H9 (cell line): ENCODE results near the gene VASP. TPM values are rescaled to one million over a fixed set of nuclear protein-coding genes. Genes with fewer than 3 reads are reported as not detected.

Experiments used
- DNase-seq: peaks from one replicate; pipeline ENCODE4 v3.0.0-alpha.2; 2017
- H2AFZ ChIP-seq: one replicate; pipeline ENCODE4 v1.6.1; 2013; ENCODE audit warnings: mild to moderate bottlenecking, low read length, control low read depth, moderate library complexity
- H2AK5ac ChIP-seq: 2 replicates; pipeline ENCODE4 v1.6.1; 2013; ENCODE audit warnings: low read length, control low read depth, mixed read lengths; ENCODE audit not compliant: insufficient read length
- H2BK120ac ChIP-seq: one replicate; pipeline ENCODE4 v1.6.1; 2013; ENCODE audit warnings: low read depth, mild to moderate bottlenecking, low read length, control low read depth, inconsistent platforms; ENCODE audit not compliant: poor library complexity, severe bottlenecking
- H2BK12ac ChIP-seq: 2 replicates; pipeline ENCODE4 v1.6.1; 2013; ENCODE audit warnings: low read length, control low read depth, mixed read lengths, low read depth; ENCODE audit not compliant: insufficient read length
- H2BK15ac ChIP-seq: 2 replicates; pipeline ENCODE4 v1.6.1; 2013; ENCODE audit warnings: low read depth, low read length, control low read depth
- H2BK20ac ChIP-seq: one replicate; pipeline ENCODE4 v1.6.1; 2013; ENCODE audit warnings: low read depth, mild to moderate bottlenecking, low read length, control low read depth, inconsistent platforms; ENCODE audit not compliant: poor library complexity, severe bottlenecking
- H2BK5ac ChIP-seq: 2 replicates; pipeline ENCODE4 v1.6.1; 2013; ENCODE audit warnings: low read length, control low read depth, mixed read lengths; ENCODE audit not compliant: insufficient read length
- H3K14ac ChIP-seq: 2 replicates; pipeline ENCODE4 v1.6.1; 2013; ENCODE audit warnings: low read length, control low read depth; ENCODE audit not compliant: insufficient read depth
- H3K18ac ChIP-seq: 2 replicates; pipeline ENCODE4 v1.6.1; 2013; ENCODE audit warnings: low read depth, mild to moderate bottlenecking, mixed read lengths, low read length, control low read depth; ENCODE audit not compliant: insufficient read length
- H3K23ac ChIP-seq: 2 replicates; pipeline ENCODE4 v1.6.1; 2013; ENCODE audit warnings: low read length, control low read depth, mixed read lengths, low read depth; ENCODE audit not compliant: insufficient read length
- H3K23me2 ChIP-seq: 2 replicates; pipeline ENCODE4 v1.6.1; 2013; ENCODE audit warnings: low read depth, mild to moderate bottlenecking, mixed read lengths, low read length, control low read depth; ENCODE audit not compliant: insufficient read length, poor library complexity, severe bottlenecking
- H3K27ac ChIP-seq: 2 replicates; pipeline ENCODE4 v1.5.1; 2013; ENCODE audit warnings: low read length, control low read depth, mixed read lengths, low read depth; ENCODE audit not compliant: insufficient read length
- H3K27me3 ChIP-seq: 2 replicates; pipeline ENCODE4 v1.6.1; 2013; ENCODE audit warnings: low read length, control low read depth, inconsistent platforms; ENCODE audit not compliant: insufficient read depth
- H3K4ac ChIP-seq: 2 replicates; pipeline ENCODE4 v1.6.1; 2013; ENCODE audit warnings: low read depth, mild to moderate bottlenecking, control low read depth, inconsistent platforms, low read length, moderate library complexity
- H3K4me1 ChIP-seq: 2 replicates; pipeline ENCODE4 v1.6.1; 2013; ENCODE audit warnings: low read length, control low read depth, inconsistent platforms; ENCODE audit not compliant: insufficient read depth
- H3K4me2 ChIP-seq: 2 replicates; pipeline ENCODE4 v1.6.1; 2013; ENCODE audit warnings: low read length, control low read depth, mixed read lengths; ENCODE audit not compliant: insufficient read length, insufficient read depth
- H3K56ac ChIP-seq: 2 replicates; pipeline ENCODE4 v1.6.1; 2013; ENCODE audit warnings: low read depth, mild to moderate bottlenecking, mixed read lengths, low read length, control low read depth; ENCODE audit not compliant: insufficient read length
- H3K79me1 ChIP-seq: 2 replicates; pipeline ENCODE4 v1.6.1; 2013; ENCODE audit warnings: low read depth, mild to moderate bottlenecking, moderate library complexity, low read length, control low read depth, inconsistent platforms; ENCODE audit not compliant: insufficient read depth, poor library complexity, severe bottlenecking
- H3K79me2 ChIP-seq: 2 replicates; pipeline ENCODE4 v1.6.1; 2013; ENCODE audit warnings: low read length, control low read depth, inconsistent platforms; ENCODE audit not compliant: insufficient read depth
- H3K9ac ChIP-seq: 2 replicates; pipeline ENCODE4 v1.6.1; 2013; ENCODE audit warnings: low read length, control low read depth, mixed read lengths; ENCODE audit not compliant: insufficient read length; ENCODE audit errors: extremely low read depth
- H3K9me3 ChIP-seq: one replicate; pipeline ENCODE4 v1.6.1; 2013; ENCODE audit warnings: low read depth, low read length, inconsistent platforms; ENCODE audit not compliant: control insufficient read depth
- H3T11ph ChIP-seq: one replicate; pipeline ENCODE4 v1.6.1; 2013; ENCODE audit warnings: mild to moderate bottlenecking, low read length, control low read depth, inconsistent platforms
- H4K20me1 ChIP-seq: one replicate; pipeline ENCODE4 v1.6.1; 2013; ENCODE audit not compliant: control insufficient read depth, insufficient read length, insufficient read depth
- H4K5ac ChIP-seq: 2 replicates; pipeline ENCODE4 v1.6.1; 2013; ENCODE audit warnings: low read depth, mild to moderate bottlenecking, mixed read lengths, low read length, control low read depth; ENCODE audit not compliant: insufficient read length
- H4K8ac ChIP-seq: replicated peaks from 2 replicates; pipeline ENCODE4 v1.6.1; 2013; ENCODE audit warnings: low read length, control low read depth, mixed read lengths, low read depth; ENCODE audit not compliant: insufficient read length
- H4K91ac ChIP-seq: 2 replicates; pipeline ENCODE4 v1.6.1; 2013; ENCODE audit warnings: low read depth, mild to moderate bottlenecking, moderate library complexity, mixed read lengths, low read length, control low read depth; ENCODE audit not compliant: insufficient read length
- H3K27ac Mint-ChIP-seq, 3 experiments: 2 replicates in 2 of 3; 3 replicates in 1 of 3; pipeline ENCODE4 v1.8.0; 2020 to 2021; ENCODE audit warnings: mixed read lengths in 3 of 3, mild to moderate bottlenecking in 1 of 3, moderate library complexity in 1 of 3
- H3K27me3 Mint-ChIP-seq: 2 replicates; pipeline ENCODE4 v1.8.0; 2021; ENCODE audit warnings: low read depth, mild to moderate bottlenecking, moderate library complexity, mixed read lengths
- H3K36me3 Mint-ChIP-seq, 3 experiments: 2 replicates in 2 of 3; 3 replicates in 1 of 3; pipeline ENCODE4 v1.8.0; 2020 to 2021; ENCODE audit warnings: low read depth in 3 of 3, mixed read lengths in 3 of 3; ENCODE audit not compliant: insufficient read depth in 1 of 3
- H3K4me1 Mint-ChIP-seq, 2 experiments: 2 replicates each; pipeline ENCODE4 v1.8.0; 2020; ENCODE audit warnings: mixed read lengths in 2 of 2
- H3K4me3 Mint-ChIP-seq, 2 experiments: 2 replicates in 1 of 2; 3 replicates in 1 of 2; pipeline ENCODE4 v1.8.0; 2020 to 2021; ENCODE audit warnings: mild to moderate bottlenecking in 2 of 2, mixed read lengths in 2 of 2, moderate library complexity in 1 of 2
- H3K9me3 Mint-ChIP-seq, 2 experiments: 2 replicates in 1 of 2; 3 replicates in 1 of 2; pipeline ENCODE4 v1.8.0; 2020; ENCODE audit warnings: mild to moderate bottlenecking in 2 of 2, mixed read lengths in 2 of 2, moderate library complexity in 1 of 2
- CTCF ChIP-seq: fragments of 200-600 bp; sonication (generic); conservative IDR thresholded peaks from 3 replicates; pipeline ENCODE4 v1.8.0; 2021; ENCODE audit warnings: antibody characterized with exemption, mild to moderate bottlenecking
- WGBS: extraction: QIAGEN DNeasy Blood & Tissue Kit; methylation state at CpG from one replicate; pipeline ENCODE4 v1.1.7; 2013; ENCODE audit warnings: missing lambda C conversion rate, low lambda C conversion rate, mixed read lengths; ENCODE audit not compliant: insufficient read length; ENCODE audit errors: extremely low coverage; 5-methylcytosine and 5-hydroxymethylcytosine counted together
- total RNA-seq: library from RNA; stranded (reverse); gene quantifications from 2 replicates; pipeline ENCODE4 v1.2.1, GENCODE V29; 2021

VASP gene
- total RNA-seq, 1 experiment from 2014 or later: 157 TPM

DNA sequence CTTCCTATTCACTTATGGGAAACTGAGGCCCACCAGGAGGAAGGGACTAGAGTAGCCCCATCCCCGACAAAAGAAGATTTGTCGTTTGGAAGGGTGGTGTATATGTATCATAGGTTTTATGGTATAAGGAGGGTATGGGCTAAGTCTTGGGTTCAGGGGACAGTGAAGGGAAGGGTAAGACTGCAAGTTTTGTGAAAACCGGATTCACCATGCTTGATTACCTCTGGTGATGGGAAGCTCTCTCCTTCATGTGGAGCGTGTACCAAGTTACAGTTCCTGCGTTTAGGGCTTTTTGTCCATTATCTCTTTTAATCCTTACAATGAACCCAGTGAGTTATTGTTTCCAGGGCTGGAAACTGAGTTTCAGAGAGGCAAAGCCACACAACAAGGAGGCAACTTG is 3.8 kb downstream of the VASP start:
- H3T11ph ChIP-seq: no peak overlapping the region
- no peak overlapping the region for H4K5ac ChIP-seq
- H3K79me1 ChIP-seq: peaks cover 24% of the 10 kb centered on the region
- no peak overlapping the region for H4K8ac ChIP-seq
- TF ChIP-seq CTCF: no peak
- peaks cover 48% of the 10 kb centered on the region; the same call in 1 of the 2 replicates for H3K79me2 ChIP-seq
- H4K91ac ChIP-seq: no peak overlapping the region
- no peak overlapping the region for H3K56ac ChIP-seq
- H3K4ac ChIP-seq: no peak overlapping the region
- Mint-ChIP-seq H3K4me3 (0 out of 5 replicates have a peak overlapping the region, but pooled peaks of 1 of the 2 experiments have one; percentile 2), H3K27ac (no peak overlapping the region), H3K36me3 (peaks cover 7 to 30% (median 12%) of the 10 kb centered on the region in 3 experiments), H3K4me1 (peaks cover 16 to 21% of the 10 kb centered on the region in 2 experiments), H3K9me3 (no peaks in the 10 kb centered on the region; a peak in 1 of 5 replicates), H3K27me3 (no peaks in the 10 kb centered on the region; the same call in 1 of the 2 replicates)
- no peak overlapping the region for H2BK120ac ChIP-seq
- H3K23ac ChIP-seq: no peak overlapping the region
- no peak overlapping the region for H2AFZ ChIP-seq
- no peak overlapping the region for H3K9ac ChIP-seq
- H3K4me2 ChIP-seq: no peak overlapping the region
- no peak overlapping the region for H2BK12ac ChIP-seq
- WGBS: no CpG with 5 or more reads among the region's 5 CpGs
- no peak overlapping the region for H2BK20ac ChIP-seq
- H4K20me1 ChIP-seq: no peaks in the 10 kb centered on the region
- H3K4me1 ChIP-seq: no peaks in the 10 kb centered on the region; the same call in 1 of the 2 replicates
- H3K27ac ChIP-seq: no peak overlapping the region
- no peaks in the 10 kb centered on the region for H3K9me3 ChIP-seq
- no peak overlapping the region for H2BK5ac ChIP-seq
- peaks cover 19% of the 10 kb centered on the region for H3K23me2 ChIP-seq
- no peak overlapping the region for H2AK5ac ChIP-seq
- no peaks in the 10 kb centered on the region for H3K27me3 ChIP-seq
- H2BK15ac ChIP-seq: no peak overlapping the region
- no peak overlapping the region for H3K14ac ChIP-seq
- DNase-seq: no peak
- no peak overlapping the region for H3K18ac ChIP-seq
